ENCODE measurements around the gene DNAI1.

DNA sequence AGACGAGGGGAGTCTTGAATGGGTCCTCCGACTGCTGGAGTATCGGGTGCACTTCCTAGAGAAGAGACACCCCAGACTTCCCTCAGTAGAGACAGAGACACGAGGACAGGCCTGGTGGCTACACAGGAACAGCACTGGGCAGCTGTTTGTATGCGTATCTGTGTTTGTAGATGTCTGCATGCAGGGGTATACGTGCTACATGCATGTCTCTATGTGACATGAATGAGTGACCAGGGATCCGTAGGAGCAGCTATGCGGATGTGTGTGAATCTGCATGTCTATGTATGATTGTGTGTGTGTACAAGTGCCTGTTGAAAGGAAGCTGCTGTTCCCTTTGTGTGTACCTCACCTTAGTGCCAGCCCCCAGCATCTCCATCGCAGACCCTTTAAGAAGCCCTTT lies 99.8 kb downstream of the DNAI1 start:
- TF ChIP-seq, protein P1, sequence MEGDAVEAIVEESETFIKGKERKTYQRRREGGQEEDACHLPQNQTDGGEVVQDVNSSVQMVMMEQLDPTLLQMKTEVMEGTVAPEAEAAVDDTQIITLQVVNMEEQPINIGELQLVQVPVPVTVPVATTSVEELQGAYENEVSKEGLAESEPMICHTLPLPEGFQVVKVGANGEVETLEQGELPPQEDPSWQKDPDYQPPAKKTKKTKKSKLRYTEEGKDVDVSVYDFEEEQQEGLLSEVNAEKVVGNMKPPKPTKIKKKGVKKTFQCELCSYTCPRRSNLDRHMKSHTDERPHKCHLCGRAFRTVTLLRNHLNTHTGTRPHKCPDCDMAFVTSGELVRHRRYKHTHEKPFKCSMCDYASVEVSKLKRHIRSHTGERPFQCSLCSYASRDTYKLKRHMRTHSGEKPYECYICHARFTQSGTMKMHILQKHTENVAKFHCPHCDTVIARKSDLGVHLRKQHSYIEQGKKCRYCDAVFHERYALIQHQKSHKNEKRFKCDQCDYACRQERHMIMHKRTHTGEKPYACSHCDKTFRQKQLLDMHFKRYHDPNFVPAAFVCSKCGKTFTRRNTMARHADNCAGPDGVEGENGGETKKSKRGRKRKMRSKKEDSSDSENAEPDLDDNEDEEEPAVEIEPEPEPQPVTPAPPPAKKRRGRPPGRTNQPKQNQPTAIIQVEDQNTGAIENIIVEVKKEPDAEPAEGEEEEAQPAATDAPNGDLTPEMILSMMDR (IDR thresholded peaks at IDR 0.05 in 8 of 11, conservative IDR thresholded peaks at IDR 0.05 in 3 of 11) = no peak
- TF ChIP-seq POLR2AphosphoS5 (IDR thresholded peaks at IDR 0.05) (no peak), POLR2A (IDR thresholded peaks at IDR 0.05) (no peak)
